K562 (cell line): Measurements from ENCODE around the gene DAP. TPM values are rescaled to one million over a fixed set of nuclear protein-coding genes. Genes with fewer than 3 reads are reported as not detected.

Source experiments
- CREBBP ChIP-seq: IDR thresholded peaks from one replicate; pipeline ENCODE4 v1.6.1; 2012; ENCODE audit warnings: low read depth, mild to moderate bottlenecking, control low read depth, inconsistent platforms, low read length
- LEF1 ChIP-seq: fragments of 450-650 bp; IDR thresholded peaks from 2 replicates; pipeline ENCODE4 v1.6.1; 2016; ENCODE audit warnings: mild to moderate bottlenecking
- MTA2 ChIP-seq: fragments of 450-650 bp; IDR thresholded peaks from 2 replicates; pipeline ENCODE4 v1.6.1; 2016; ENCODE audit warnings: low read depth
- MTF1 ChIP-seq: fragments of 250-450 bp; sonication (Bioruptor Pico); IDR thresholded peaks from 2 replicates; pipeline ENCODE4 v1.9.0; 2021; ENCODE audit warnings: moderate library complexity, mild to moderate bottlenecking, inconsistent platforms, borderline replicate concordance
- TAF1 ChIP-seq: IDR thresholded peaks from 2 replicates; pipeline ENCODE4 v1.6.1; 2011; ENCODE audit warnings: mild to moderate bottlenecking, low read length, moderate library complexity; ENCODE audit not compliant: insufficient read depth, control insufficient read depth, severe bottlenecking; ENCODE audit errors: extremely low read depth
- ZBTB9 ChIP-seq: fragments of 450-650 bp; formaldehyde crosslinking; IDR thresholded peaks from 2 replicates; pipeline ENCODE4 v1.4.0; 2020; ENCODE audit warnings: mild to moderate bottlenecking, moderate library complexity
- polyA plus RNA-seq, 8 experiments: library from polyadenylated mRNA; depleted of rRNA in 4 of 8; stranded (reverse) in 5 of 8; unstranded in 3 of 8; fragments of >200 nt; fragmentation: Nextera tagmentation in 2 of 8; fragmentation: Illumina TruSeq in 1 of 8; extraction: Ambion mirVana in 2 of 8; extraction: Trizol in 1 of 8; gene quantifications; 2 replicates each; pipeline versions ENCODE4 v1.2.1 to v1.2.3, GENCODE V29; 2011 to 2014; ENCODE audit warnings: inconsistent platforms in 1 of 8, missing spikeins in 1 of 8
- total RNA-seq, 7 experiments: library from RNA; depleted of rRNA in 6 of 7; stranded (reverse); fragments of >200 nt in 6 of 7; fragmentation: Illumina TruSeq in 2 of 7; extraction: Trizol in 2 of 7; gene quantifications; 2 replicates each; pipeline versions ENCODE4 v1.2.1 to v1.2.3, GENCODE V29; 2011 to 2021; ENCODE audit warnings: low replicate concordance in 1 of 7
- TF ChIP-seq, protein P1 (sequence below), 2 experiments: fragments of 450-650 bp in 1 of 2; sonication (generic) in 1 of 2; formaldehyde crosslinking in 1 of 2; IDR thresholded peaks in 1 of 2; conservative IDR thresholded peaks in 1 of 2; 2 replicates each; pipeline versions ENCODE4 v1.6.1 to v1.8.1; 2016 to 2023; ENCODE audit warnings: mild to moderate bottlenecking in 2 of 2, moderate library complexity in 2 of 2, inconsistent platforms in 1 of 2, missing genetic modification reagents in 1 of 2
- TF ChIP-seq, protein P2 (sequence below): fragments of 200-800 bp; sonication (Bioruptor generic); IDR thresholded peaks from 2 replicates; pipeline ENCODE4 v1.6.1; 2017; ENCODE audit warnings: missing genetic modification characterization, missing compliant biosample characterization

Gene DAP
- total and polyA plus RNA-seq, 9 of the 15 experiments (the other 6 are each of a cell fraction or from before 2014, with no cell fraction given): 14.1 to 151 (median 34.5) TPM

GRCh38 chr5:10744681-10745080 is 16.4 kb downstream of the DAP start (continued):
- TF ChIP-seq, protein P1, sequence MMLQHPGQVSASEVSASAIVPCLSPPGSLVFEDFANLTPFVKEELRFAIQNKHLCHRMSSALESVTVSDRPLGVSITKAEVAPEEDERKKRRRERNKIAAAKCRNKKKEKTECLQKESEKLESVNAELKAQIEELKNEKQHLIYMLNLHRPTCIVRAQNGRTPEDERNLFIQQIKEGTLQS (IDR thresholded peaks at IDR 0.05): no peak
- TF ChIP-seq, protein P1 (CRISPR knock-in tag; conservative IDR thresholded peaks at IDR 0.05): no peak
- no peak for TF ChIP-seq CREBBP
- TF ChIP-seq, protein P2, sequence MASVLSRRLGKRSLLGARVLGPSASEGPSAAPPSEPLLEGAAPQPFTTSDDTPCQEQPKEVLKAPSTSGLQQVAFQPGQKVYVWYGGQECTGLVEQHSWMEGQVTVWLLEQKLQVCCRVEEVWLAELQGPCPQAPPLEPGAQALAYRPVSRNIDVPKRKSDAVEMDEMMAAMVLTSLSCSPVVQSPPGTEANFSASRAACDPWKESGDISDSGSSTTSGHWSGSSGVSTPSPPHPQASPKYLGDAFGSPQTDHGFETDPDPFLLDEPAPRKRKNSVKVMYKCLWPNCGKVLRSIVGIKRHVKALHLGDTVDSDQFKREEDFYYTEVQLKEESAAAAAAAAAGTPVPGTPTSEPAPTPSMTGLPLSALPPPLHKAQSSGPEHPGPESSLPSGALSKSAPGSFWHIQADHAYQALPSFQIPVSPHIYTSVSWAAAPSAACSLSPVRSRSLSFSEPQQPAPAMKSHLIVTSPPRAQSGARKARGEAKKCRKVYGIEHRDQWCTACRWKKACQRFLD (CRISPR knock-in tag): no peak
- TF ChIP-seq TAF1: no peak
- TF ChIP-seq LEF1: no peak
- TF ChIP-seq ZBTB9 (CRISPR knock-in tag): no peak
- TF ChIP-seq MTA2: no peak
- no peak for TF ChIP-seq MTF1
